Coronary artery (tissue), 2 donors: ENCODE measurements around the gene EED.

ENCODE experiments used
- DNase-seq: peaks from one replicate; pipeline ENCODE4 v3.0.0-alpha.2; 2017; ENCODE audit warnings: low spot score
- H3K27ac ChIP-seq, 2 donors: fragments of 200-600 bp; sonication (generic); one replicate each; pipeline ENCODE4 v1.5.1; 2016 to 2019
- H3K4me3 ChIP-seq: fragments of 200-600 bp; sonication (generic); 2 replicates; pipeline ENCODE4 v1.5.1; 2016; ENCODE audit warnings: mild to moderate bottlenecking, moderate library complexity
- TF ChIP-seq, protein P1 (sequence below): fragments of 200-600 bp; sonication (generic); IDR thresholded peaks from one replicate; pipeline ENCODE4 v1.5.1; 2019; ENCODE audit warnings: antibody characterized with exemption

Gene EED

DNA sequence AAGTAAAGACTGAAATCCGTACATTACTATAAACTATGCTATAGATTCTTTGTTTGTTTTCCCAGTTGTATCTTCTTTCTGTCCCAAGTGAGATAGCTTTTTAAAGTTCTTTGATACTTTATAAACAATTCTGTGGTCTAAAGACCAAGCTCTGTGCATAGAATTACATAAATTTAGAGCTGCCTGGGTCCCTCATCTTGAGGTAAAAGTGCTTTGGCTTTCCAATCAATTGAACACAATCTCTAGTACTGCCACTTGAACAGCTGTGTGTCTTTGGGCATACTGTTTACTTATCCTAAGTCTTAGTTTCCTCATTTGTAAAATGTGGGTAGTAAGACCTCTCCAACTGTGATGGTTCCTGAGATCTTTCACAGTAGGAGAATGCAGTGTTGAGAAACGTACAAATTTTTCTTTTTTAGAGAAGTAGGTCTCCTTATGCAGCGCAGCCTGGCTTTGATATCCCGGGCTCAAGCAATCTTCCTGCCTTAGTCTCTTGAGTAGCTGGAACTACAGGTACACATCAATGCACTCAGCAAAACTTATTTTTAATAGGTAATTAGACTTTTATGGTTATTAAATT, 2.5 kb upstream of the EED start:
- DNase-seq: no peak

DNA sequence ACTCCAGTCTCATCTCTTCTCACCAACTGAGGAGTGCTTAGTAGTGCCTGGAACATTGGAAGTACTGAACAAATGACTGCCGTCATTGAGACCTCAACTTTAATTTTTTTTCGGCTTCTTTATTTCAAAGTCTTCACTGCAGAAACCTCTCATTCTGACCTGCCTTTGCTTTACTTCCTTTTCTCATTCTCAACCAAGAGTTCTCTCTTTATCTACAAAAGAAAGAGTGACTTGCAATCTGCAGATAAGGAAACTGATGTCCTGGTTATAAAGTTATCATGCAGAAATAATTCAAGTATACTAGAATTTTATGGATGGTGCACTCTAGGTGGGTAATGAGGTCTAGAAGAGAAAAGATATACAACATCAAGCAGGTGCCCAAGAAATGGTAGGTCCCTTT, 1.2 kb upstream of the EED start:
- TF ChIP-seq, protein P1, sequence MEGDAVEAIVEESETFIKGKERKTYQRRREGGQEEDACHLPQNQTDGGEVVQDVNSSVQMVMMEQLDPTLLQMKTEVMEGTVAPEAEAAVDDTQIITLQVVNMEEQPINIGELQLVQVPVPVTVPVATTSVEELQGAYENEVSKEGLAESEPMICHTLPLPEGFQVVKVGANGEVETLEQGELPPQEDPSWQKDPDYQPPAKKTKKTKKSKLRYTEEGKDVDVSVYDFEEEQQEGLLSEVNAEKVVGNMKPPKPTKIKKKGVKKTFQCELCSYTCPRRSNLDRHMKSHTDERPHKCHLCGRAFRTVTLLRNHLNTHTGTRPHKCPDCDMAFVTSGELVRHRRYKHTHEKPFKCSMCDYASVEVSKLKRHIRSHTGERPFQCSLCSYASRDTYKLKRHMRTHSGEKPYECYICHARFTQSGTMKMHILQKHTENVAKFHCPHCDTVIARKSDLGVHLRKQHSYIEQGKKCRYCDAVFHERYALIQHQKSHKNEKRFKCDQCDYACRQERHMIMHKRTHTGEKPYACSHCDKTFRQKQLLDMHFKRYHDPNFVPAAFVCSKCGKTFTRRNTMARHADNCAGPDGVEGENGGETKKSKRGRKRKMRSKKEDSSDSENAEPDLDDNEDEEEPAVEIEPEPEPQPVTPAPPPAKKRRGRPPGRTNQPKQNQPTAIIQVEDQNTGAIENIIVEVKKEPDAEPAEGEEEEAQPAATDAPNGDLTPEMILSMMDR: no peak
- no peak for DNase-seq
- Histone ChIP-seq H3K4me3 (no peak overlapping the region), H3K27ac (peak overlapping the region in 1 of 2 donors; percentile 97)

More for the DNA sequence above, 2.5 kb upstream of the EED start:
- Histone ChIP-seq H3K4me3 (no peak overlapping the region), H3K27ac (no peak overlapping the region)
- TF ChIP-seq, protein P1: no peak

DNA sequence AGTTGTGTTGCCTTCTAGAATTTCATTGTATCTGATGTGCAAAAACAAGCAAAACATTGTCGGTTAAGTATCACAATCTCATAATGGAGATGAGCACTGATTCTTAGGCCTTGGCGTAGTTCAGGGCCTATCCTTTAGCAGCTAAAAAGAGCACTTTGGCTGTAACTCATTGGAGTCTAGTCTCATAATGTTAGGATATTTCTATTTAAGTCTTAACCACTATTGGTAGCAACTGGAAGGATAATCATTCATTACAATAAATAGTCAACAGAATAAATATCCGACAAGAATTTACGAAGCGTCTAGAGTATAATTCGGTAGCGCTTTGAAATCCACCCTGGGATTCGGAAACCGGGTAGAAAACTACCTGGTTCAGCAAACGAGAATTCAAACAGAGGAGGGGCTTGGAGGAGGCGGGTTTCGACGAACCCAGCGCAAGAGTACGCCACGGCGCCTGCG, 461 bp upstream of the EED start:
- peak overlapping the region; percentile 90 for H3K4me3 ChIP-seq
- peak overlapping the region; percentile 95 to 97 for H3K27ac ChIP-seq
- peak; percentile 90 for DNase-seq
- TF ChIP-seq, protein P1: no peak

DNA sequence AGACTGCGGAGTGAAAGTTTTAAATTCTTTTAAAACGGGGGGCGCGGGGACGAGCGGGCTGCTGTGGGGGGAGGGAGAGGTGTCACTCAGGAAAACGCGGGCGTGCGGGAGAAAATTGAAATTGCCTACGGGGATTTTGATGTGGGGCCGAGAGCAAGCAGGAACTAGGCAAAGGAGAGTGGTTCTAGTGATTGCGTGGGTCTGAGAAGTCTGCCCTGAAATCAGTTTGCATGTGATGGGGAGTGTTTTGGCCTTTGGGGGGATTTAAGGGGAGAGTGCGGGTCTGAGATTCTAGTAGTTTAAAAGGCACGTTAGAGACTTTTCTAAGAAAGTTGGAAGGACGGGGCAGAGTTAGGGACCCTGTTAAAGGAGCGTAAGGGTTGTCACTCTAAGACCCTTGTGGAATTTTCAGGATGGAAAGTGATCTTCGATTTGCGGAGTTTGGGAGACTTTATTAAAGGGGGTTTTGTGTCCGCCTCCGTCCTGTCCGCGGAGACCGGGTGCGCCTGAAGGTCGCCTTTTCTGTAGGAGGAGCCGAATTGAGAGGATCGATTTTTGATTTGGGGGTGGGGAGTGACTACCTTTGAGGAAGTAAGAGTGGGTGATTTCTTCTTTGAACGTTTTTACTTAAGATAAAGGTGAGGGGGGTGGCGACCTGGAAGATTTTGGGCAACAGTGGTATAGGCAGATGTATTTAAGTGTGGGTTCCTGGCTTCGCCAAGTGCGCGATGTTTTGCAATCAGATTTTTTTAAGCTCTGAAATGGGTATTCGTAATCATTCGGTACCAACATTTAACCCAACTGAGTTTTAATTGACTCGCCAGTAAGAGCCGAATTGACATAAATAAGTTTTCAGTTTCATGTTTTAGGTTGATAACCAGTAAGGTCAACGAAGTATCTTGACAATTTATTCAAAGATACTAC, 1.1 kb downstream of the EED start:
- TF ChIP-seq, protein P1: no peak
- H3K27ac ChIP-seq: peak overlapping the region; percentile 95 to 97

DNA sequence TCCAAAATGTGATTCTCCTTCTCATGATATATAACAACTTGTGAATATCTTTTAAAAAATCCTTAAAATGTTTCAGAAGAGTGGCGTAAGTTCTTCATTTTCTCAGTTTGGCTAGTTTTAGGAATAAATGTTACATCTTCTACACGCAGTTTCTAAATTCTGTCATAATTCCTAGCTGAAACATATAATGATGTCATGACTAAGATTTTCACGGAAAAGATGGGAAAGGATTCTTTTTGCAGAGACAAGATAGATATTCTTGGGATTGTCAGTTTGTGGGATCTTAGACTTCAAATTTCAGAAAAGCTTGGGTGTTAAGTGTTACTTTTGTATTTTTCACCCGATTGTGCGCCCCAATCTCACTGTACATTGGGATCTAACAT, 1.7 kb downstream of the EED start:
- peak overlapping the region; percentile 90 for H3K4me3 ChIP-seq
- no peak for DNase-seq
- no peak overlapping the region for H3K27ac ChIP-seq
- TF ChIP-seq, protein P1: no peak

More for the DNA sequence above, 1.1 kb downstream of the EED start:
- no peak for DNase-seq
- peak overlapping the region; percentile 90 for H3K4me3 ChIP-seq

DNA sequence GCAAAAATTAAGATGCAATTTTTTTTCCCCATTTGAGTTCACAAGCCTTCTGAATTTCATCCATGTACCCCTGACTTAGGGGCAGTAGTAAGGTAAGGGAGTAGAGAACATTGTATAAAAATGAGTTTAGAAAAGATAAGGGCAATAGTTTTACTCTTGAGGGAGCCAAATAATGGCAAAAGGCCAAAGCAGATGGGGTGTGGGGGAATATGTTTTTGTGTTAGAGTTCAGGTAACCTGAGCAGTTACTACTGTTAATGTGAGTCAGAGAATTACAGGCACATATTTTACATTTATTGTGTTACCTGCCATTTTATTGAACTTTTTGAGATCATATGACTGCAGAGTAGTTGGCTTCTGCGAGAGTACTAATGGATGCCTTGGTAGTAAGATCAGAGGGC, 3.1 kb downstream of the EED start:
- no peak for DNase-seq
- TF ChIP-seq, protein P1: no peak

More for the DNA sequence above, 3.1 kb downstream of the EED start:
- Histone ChIP-seq H3K4me3 (no peak overlapping the region), H3K27ac (no peak overlapping the region)
